ENCODE data around the gene G6PC3. TPM values are rescaled to one million over a fixed set of nuclear protein-coding genes. Genes with fewer than 3 reads are reported as not detected.

G6PC3 gene
- total RNA-seq, 1 experiment from 2014 or later, result 105 TPM

DNA sequence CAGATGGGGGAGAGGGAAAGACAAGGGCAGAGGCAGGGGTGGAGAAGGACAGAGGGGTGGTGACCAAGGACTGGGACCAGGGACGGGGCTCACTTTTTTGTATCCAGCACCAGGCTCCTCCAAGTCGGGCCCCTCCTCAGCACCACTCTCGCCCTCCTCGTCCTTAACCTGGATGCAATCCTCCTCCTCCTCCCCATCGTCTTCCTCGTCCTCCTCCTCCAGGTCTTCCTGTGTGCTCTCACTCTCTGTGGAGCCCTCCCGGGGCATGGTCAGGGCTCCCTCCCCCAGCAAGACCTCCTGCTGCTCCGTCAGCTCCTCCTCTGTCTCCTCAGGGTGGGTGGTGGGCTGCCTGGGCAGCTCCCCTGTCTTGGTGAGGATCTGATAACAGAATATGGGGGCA is 16.8 kb downstream of the G6PC3 start:
- Mint-ChIP-seq H3K4me3 (peak overlapping the region; percentile 56 to 76), H3K36me3 (ENCODE audit: insufficient read depth in 1 of 3, low read depth in 3 of 3) (peaks cover 29 to 49% (median 47%) of the 10 kb centered on the region in 3 experiments; a peak in 6 of 7 replicates), H3K27me3 (ENCODE audit: low read depth) (peaks cover 1% of the 10 kb centered on the region; the same call in 1 of the 2 replicates), H3K9me3 (no peaks in the 10 kb centered on the region), H3K27ac (peak overlapping the region; percentile 96 to 98 (median 97)), H3K4me1 (peaks cover 39 to 43% of the 10 kb centered on the region in 2 experiments)
- H2BK15ac ChIP-seq (ENCODE audit: low read depth, low read length), result no peak overlapping the region
- peak; percentile 67 for DNase-seq
- no peak overlapping the region for H2BK20ac ChIP-seq (ENCODE audit: low read depth, low read length, poor library complexity, severe bottlenecking)
- H2AK5ac ChIP-seq (ENCODE audit: insufficient read length, low read length), result no peak overlapping the region
- H3K79me2 ChIP-seq (ENCODE audit: insufficient read depth, low read length), result no peaks in the 10 kb centered on the region
- no CpG with 5 or more reads among the region's 8 CpGs for WGBS (ENCODE audit: extremely low coverage, insufficient read length, low lambda C conversion rate)
- H4K5ac ChIP-seq (ENCODE audit: insufficient read length, low read depth, low read length), result peak overlapping the region; percentile 67
- no peak overlapping the region for H4K91ac ChIP-seq (ENCODE audit: insufficient read length, low read depth, low read length)
- no peaks in the 10 kb centered on the region for H3K27me3 ChIP-seq (ENCODE audit: insufficient read depth, low read length)
- TF ChIP-seq, protein P1, sequence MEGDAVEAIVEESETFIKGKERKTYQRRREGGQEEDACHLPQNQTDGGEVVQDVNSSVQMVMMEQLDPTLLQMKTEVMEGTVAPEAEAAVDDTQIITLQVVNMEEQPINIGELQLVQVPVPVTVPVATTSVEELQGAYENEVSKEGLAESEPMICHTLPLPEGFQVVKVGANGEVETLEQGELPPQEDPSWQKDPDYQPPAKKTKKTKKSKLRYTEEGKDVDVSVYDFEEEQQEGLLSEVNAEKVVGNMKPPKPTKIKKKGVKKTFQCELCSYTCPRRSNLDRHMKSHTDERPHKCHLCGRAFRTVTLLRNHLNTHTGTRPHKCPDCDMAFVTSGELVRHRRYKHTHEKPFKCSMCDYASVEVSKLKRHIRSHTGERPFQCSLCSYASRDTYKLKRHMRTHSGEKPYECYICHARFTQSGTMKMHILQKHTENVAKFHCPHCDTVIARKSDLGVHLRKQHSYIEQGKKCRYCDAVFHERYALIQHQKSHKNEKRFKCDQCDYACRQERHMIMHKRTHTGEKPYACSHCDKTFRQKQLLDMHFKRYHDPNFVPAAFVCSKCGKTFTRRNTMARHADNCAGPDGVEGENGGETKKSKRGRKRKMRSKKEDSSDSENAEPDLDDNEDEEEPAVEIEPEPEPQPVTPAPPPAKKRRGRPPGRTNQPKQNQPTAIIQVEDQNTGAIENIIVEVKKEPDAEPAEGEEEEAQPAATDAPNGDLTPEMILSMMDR (conservative IDR thresholded peaks at IDR 0.05), result no peak
- H4K20me1 ChIP-seq (ENCODE audit: control insufficient read depth, insufficient read depth, insufficient read length), result no peaks in the 10 kb centered on the region
- no peak overlapping the region for H3K27ac ChIP-seq (ENCODE audit: insufficient read length, low read depth, low read length)
- no peaks in the 10 kb centered on the region for H3K4me1 ChIP-seq (ENCODE audit: insufficient read depth, low read length)
- no peak overlapping the region for H3K56ac ChIP-seq (ENCODE audit: insufficient read length, low read depth, low read length)
- H3T11ph ChIP-seq (ENCODE audit: low read length), result no peak overlapping the region
- no peaks in the 10 kb centered on the region for H3K79me1 ChIP-seq (ENCODE audit: insufficient read depth, low read depth, low read length, poor library complexity, severe bottlenecking)
- H3K9me3 ChIP-seq (ENCODE audit: control insufficient read depth, low read depth, low read length), result no peaks in the 10 kb centered on the region
- H2BK5ac ChIP-seq (ENCODE audit: insufficient read length, low read length), result no peak overlapping the region
- no peak overlapping the region for H2AFZ ChIP-seq (ENCODE audit: low read length)
- no peak overlapping the region for H3K23ac ChIP-seq (ENCODE audit: insufficient read length, low read depth, low read length)
- H3K18ac ChIP-seq (ENCODE audit: insufficient read length, low read depth, low read length), result no peak overlapping the region
- no peak overlapping the region for H2BK12ac ChIP-seq (ENCODE audit: insufficient read length, low read depth, low read length)
- no peak overlapping the region for H3K4ac ChIP-seq (ENCODE audit: low read depth, low read length)
- no peak overlapping the region for H3K9ac ChIP-seq (ENCODE audit: extremely low read depth, insufficient read length, low read length)
- H3K23me2 ChIP-seq (ENCODE audit: insufficient read length, low read depth, low read length, poor library complexity, severe bottlenecking), result peaks cover 6% of the 10 kb centered on the region
- peak overlapping the region; percentile 78 for H3K4me2 ChIP-seq (ENCODE audit: insufficient read depth, insufficient read length, low read length)
- no peak overlapping the region for H2BK120ac ChIP-seq (ENCODE audit: low read depth, low read length, poor library complexity, severe bottlenecking)
- no peak overlapping the region for H4K8ac ChIP-seq (replicated peaks; ENCODE audit: insufficient read length, low read depth, low read length)
- no peak overlapping the region for H3K14ac ChIP-seq (ENCODE audit: insufficient read depth, low read length)

Measured in H9 (cell line).